GM23338 (cell line): ENCODE results near the gene CAPZA1. TPM values are rescaled to one million over a fixed set of nuclear protein-coding genes. Genes with fewer than 3 reads are reported as not detected.
"Not testable (repeated sequence)": the region's sequence is repeated elsewhere in the genome, so short reads cannot be mapped to it uniquely, and the experiment has no call there.

ENCODE experiments used
- ATAC-seq: fragments of 200-7000 bp; cut with Tn5 transposase; 3 replicates; pipeline ENCODE4 v1.9.1; 2020
- DNase-seq: peaks from one replicate; pipeline ENCODE4 v3.0.0-alpha.2; 2015; ENCODE audit warnings: low spot score
- H2AFZ ChIP-seq: fragments of 200-600 bp; sonication (generic); 2 replicates; pipeline ENCODE4 v1.8.0; 2016; ENCODE audit warnings: antibody characterized with exemption, mild to moderate bottlenecking, moderate library complexity
- H3F3A ChIP-seq: fragments of 200-600 bp; sonication (generic); replicated peaks from 2 replicates; pipeline ENCODE4 v1.8.0; 2017; ENCODE audit warnings: antibody characterized with exemption, mixed run types, low read depth
- H3K27ac ChIP-seq: fragments of 200-600 bp; sonication (generic); 2 replicates; pipeline ENCODE4 v1.6.1; 2016; ENCODE audit warnings: low read depth
- H3K27me3 ChIP-seq: fragments of 200-600 bp; sonication (generic); 2 replicates; pipeline ENCODE4 v1.8.0; 2016; ENCODE audit warnings: mild to moderate bottlenecking, mixed run types, moderate library complexity; ENCODE audit not compliant: insufficient read depth
- H3K36me3 ChIP-seq: fragments of 200-600 bp; sonication (generic); 2 replicates; pipeline ENCODE4 v1.8.0; 2016; ENCODE audit warnings: mild to moderate bottlenecking; ENCODE audit not compliant: insufficient read depth
- H3K4me1 ChIP-seq: fragments of 200-600 bp; sonication (generic); 2 replicates; pipeline ENCODE4 v1.8.0; 2016; ENCODE audit warnings: mild to moderate bottlenecking, moderate library complexity; ENCODE audit not compliant: insufficient read depth
- H3K4me2 ChIP-seq: fragments of 200-600 bp; sonication (generic); 2 replicates; pipeline ENCODE4 v1.7.1; 2017; ENCODE audit warnings: mixed run types
- H3K4me3 ChIP-seq: fragments of 200-600 bp; sonication (generic); 2 replicates; pipeline ENCODE4 v1.6.1; 2016; ENCODE audit warnings: mixed run types
- H3K79me2 ChIP-seq: fragments of 200-600 bp; sonication (generic); replicated peaks from 2 replicates; pipeline ENCODE4 v1.8.0; 2017; ENCODE audit warnings: mild to moderate bottlenecking; ENCODE audit not compliant: insufficient read depth
- H3K9me2 ChIP-seq: fragments of 200-600 bp; sonication (generic); 2 replicates; pipeline ENCODE4 v1.8.0; 2017; ENCODE audit not compliant: insufficient read depth
- H4K20me1 ChIP-seq: fragments of 200-600 bp; sonication (generic); replicated peaks from 2 replicates; pipeline ENCODE4 v1.8.0; 2017; ENCODE audit warnings: mild to moderate bottlenecking; ENCODE audit not compliant: insufficient read depth
- H3K27ac Mint-ChIP-seq: 2 replicates; pipeline ENCODE4 v1.8.0; 2020; ENCODE audit warnings: inconsistent platforms, mild to moderate bottlenecking, moderate library complexity, mixed read lengths
- H3K27me3 Mint-ChIP-seq: 3 replicates; pipeline ENCODE4 v1.8.0; 2022; ENCODE audit warnings: low read depth, mild to moderate bottlenecking, moderate library complexity, mixed read lengths, inconsistent platforms; ENCODE audit not compliant: insufficient read depth, poor library complexity
- H3K36me3 Mint-ChIP-seq: 3 replicates; pipeline ENCODE4 v1.8.0; 2021; ENCODE audit warnings: low read depth, mild to moderate bottlenecking, inconsistent platforms, moderate library complexity, mixed read lengths
- H3K4me1 Mint-ChIP-seq: 3 replicates; pipeline ENCODE4 v1.8.0; 2020; ENCODE audit warnings: mild to moderate bottlenecking, inconsistent platforms, mixed read lengths
- H3K4me3 Mint-ChIP-seq: 3 replicates; pipeline ENCODE4 v1.8.0; 2021; ENCODE audit warnings: moderate library complexity, mild to moderate bottlenecking, inconsistent platforms, mixed read lengths
- H3K9me3 Mint-ChIP-seq: 3 replicates; pipeline ENCODE4 v1.8.0; 2020; ENCODE audit warnings: moderate library complexity, mild to moderate bottlenecking, inconsistent platforms, mixed read lengths
- CREB1 ChIP-seq: fragments of 250-450 bp; sonication (Bioruptor Pico); IDR thresholded peaks from 2 replicates; pipeline ENCODE4 v1.5.0; 2020; ENCODE audit warnings: low read depth, mild to moderate bottlenecking, moderate library complexity
- ETS1 ChIP-seq: IDR thresholded peaks from 2 replicates; pipeline ENCODE4 v1.6.1; 2016; ENCODE audit warnings: antibody characterized with exemption
- EZH2phosphoT487 ChIP-seq: fragments of 200-600 bp; sonication (generic); IDR thresholded peaks from one replicate; pipeline ENCODE4 v1.8.1; 2018; ENCODE audit warnings: antibody characterized with exemption; ENCODE audit not compliant: unreplicated experiment
- NANOG ChIP-seq: IDR thresholded peaks from 2 replicates; pipeline ENCODE4 v1.6.1; 2016; ENCODE audit warnings: antibody characterized with exemption, borderline replicate concordance
- REST ChIP-seq: IDR thresholded peaks from one replicate; pipeline ENCODE4 v1.6.1; 2018; ENCODE audit warnings: antibody characterized with exemption; ENCODE audit not compliant: unreplicated experiment
- STAT1 ChIP-seq: IDR thresholded peaks from one replicate; pipeline ENCODE4 v1.6.1; 2016; ENCODE audit warnings: antibody characterized with exemption; ENCODE audit not compliant: unreplicated experiment
- ZNF114 ChIP-seq: fragments of 250-450 bp; sonication (Bioruptor Pico); IDR thresholded peaks from 2 replicates; pipeline ENCODE4 v1.5.0; 2020; ENCODE audit warnings: mild to moderate bottlenecking, moderate library complexity
- polyA plus RNA-seq: library from polyadenylated mRNA; unstranded; fragments of >200 nt; fragmentation: Nextera tagmentation; extraction: Ambion mirVana; gene quantifications from 2 replicates; pipeline ENCODE4 v1.2.1, GENCODE V29; 2016
- total RNA-seq: library from RNA; depleted of rRNA; stranded (reverse); fragments of >200 nt; shearing (Covaris generic); gene quantifications from 2 replicates; pipeline ENCODE4 v1.2.3, GENCODE V29; 2014

The CAPZA1 gene
- total and polyA plus RNA-seq, 2 experiments from 2014 or later, result 147 to 182 TPM

DNA sequence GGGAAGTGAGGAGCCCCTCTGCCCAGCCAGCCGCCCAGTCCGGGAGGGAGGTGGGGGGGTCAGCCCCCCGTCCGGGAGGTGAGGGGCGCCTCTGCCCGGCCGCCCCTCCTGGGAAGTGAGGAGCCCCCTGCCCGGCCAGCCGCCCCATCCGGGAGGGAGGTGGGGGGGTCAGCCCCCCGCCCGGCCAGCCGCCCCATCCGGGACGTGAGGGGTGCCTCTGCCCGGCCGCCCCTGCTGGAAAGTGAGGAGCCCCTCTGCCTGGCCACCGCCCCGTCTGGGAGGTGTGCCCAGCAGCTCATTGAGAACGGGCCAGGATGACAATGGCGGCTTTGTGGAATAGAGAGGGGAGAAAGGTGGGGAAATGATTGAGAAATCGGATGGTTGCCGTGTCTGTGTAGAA, 20.8 kb downstream of the CAPZA1 start:
- H3K4me3 Mint-ChIP-seq, H3K27me3 Mint-ChIP-seq, H3F3A ChIP-seq, H3K4me1 ChIP-seq, H3K9me2 ChIP-seq, H3K9me3 Mint-ChIP-seq, H2AFZ ChIP-seq, H3K27me3 ChIP-seq, H3K27ac ChIP-seq, H3K4me1 Mint-ChIP-seq, H3K4me3 ChIP-seq, ATAC-seq, H3K4me2 ChIP-seq, H3K27ac Mint-ChIP-seq, H3K36me3 ChIP-seq, DNase-seq: not testable (repeated sequence)
- H3K79me2 ChIP-seq, result peaks cover 91% of the 10 kb centered on the region
- peaks cover 40% of the 10 kb centered on the region for H4K20me1 ChIP-seq
- peaks cover 19% of the 10 kb centered on the region for H3K36me3 Mint-ChIP-seq

DNA sequence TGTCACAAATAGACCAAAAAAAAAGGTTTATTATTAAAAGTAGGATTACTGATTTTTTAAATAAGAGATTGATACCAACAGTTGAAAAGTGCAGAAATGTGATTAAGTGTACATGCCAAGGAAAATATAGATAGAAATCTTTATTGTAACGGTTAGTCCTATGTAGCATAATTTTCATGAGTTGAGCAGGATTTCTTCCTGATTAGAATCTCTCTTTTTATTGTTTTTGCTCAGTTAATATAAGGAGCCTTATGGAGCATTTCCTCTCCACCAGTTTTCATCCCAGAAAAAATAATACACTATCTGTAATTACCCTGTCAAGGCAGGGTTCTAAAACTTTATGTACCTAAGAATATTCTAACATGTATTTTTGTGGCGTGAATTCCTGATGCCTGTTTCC, 23.4 kb downstream of the CAPZA1 start:
- H3K4me1 ChIP-seq, result no peaks in the 10 kb centered on the region
- H3K9me2 ChIP-seq, result no peaks in the 10 kb centered on the region
- no peak overlapping the region for H3K4me3 ChIP-seq
- H3K36me3 ChIP-seq, result peaks cover 16% of the 10 kb centered on the region
- TF ChIP-seq ETS1 (no peak), STAT1 (no peak), CREB1 (no peak), REST (no peak), ZNF114 (CRISPR knock-in tag) (no peak), NANOG (no peak), EZH2phosphoT487 (no peak)
- Mint-ChIP-seq H3K27ac (no peak overlapping the region), H3K4me1 (no peaks in the 10 kb centered on the region), H3K4me3 (no peak overlapping the region), H3K36me3 (peaks cover 26% of the 10 kb centered on the region), H3K9me3 (peaks cover 6% of the 10 kb centered on the region; the same call in 2 of the 3 replicates), H3K27me3 (peaks cover 4% of the 10 kb centered on the region)
- peak overlapping the region; percentile 52; the same call in 1 of the 2 replicates for H3K27ac ChIP-seq
- H3F3A ChIP-seq, result 0 out of 2 replicates have a peak, but pooled peaks cover 5% of the 10 kb centered on the region
- H2AFZ ChIP-seq, result no peak overlapping the region
- no peak overlapping the region for H3K4me2 ChIP-seq
- no peak for ATAC-seq
- H4K20me1 ChIP-seq, result peaks cover 31% of the 10 kb centered on the region
- peaks cover 89% of the 10 kb centered on the region for H3K79me2 ChIP-seq
- no peaks in the 10 kb centered on the region for H3K27me3 ChIP-seq
- no peak for DNase-seq
